Neutrophil (primary cell): ENCODE results near the gene DCTN4.
A peak's percentile ranks its signal among the peaks of the same experiment; 100 is the strongest.

Source experiments
- H3K27ac ChIP-seq: fragments of 200-600 bp; sonication (generic); 2 replicates; pipeline ENCODE4 v1.5.1; 2016; ENCODE audit warnings: mild to moderate bottlenecking, moderate library complexity
- H3K27me3 ChIP-seq: fragments of 200-600 bp; sonication (generic); 2 replicates; pipeline ENCODE4 v1.6.0; 2016; ENCODE audit warnings: mild to moderate bottlenecking
- H3K36me3 ChIP-seq: fragments of 200-600 bp; sonication (generic); 2 replicates; pipeline ENCODE4 v1.5.1; 2017
- H3K4me1 ChIP-seq, 2 experiments: fragments of 200-600 bp in 1 of 2; sonication (generic) in 1 of 2; 1 replicate in 1 of 2; 2 replicates in 1 of 2; pipeline versions ENCODE4 v1.5.1 to v1.6.1; 2013 to 2016; ENCODE audit warnings: low read depth in 1 of 2, low read length in 1 of 2, mild to moderate bottlenecking in 1 of 2, moderate library complexity in 1 of 2; ENCODE audit not compliant: control insufficient read depth in 1 of 2, insufficient read depth in 1 of 2
- H3K4me3 ChIP-seq, 2 experiments: fragments of 200-600 bp in 1 of 2; sonication (generic) in 1 of 2; 1 replicate in 1 of 2; 2 replicates in 1 of 2; pipeline ENCODE4 v1.5.1; 2013 to 2016; ENCODE audit warnings: low read depth in 1 of 2, low read length in 1 of 2, mild to moderate bottlenecking in 1 of 2, moderate library complexity in 1 of 2
- H3K9me3 ChIP-seq: fragments of 200-600 bp; sonication (generic); 2 replicates; pipeline ENCODE4 v1.5.1; 2016
- TF ChIP-seq, protein P1 (sequence below): fragments of 200-600 bp; sonication (generic); IDR thresholded peaks from 2 replicates; pipeline ENCODE4 v1.5.1; 2016; ENCODE audit warnings: antibody characterized with exemption

Gene DCTN4

GRCh38 chr5:150791536-150791935, 32.7 kb upstream of the DCTN4 start:
- Histone ChIP-seq H3K4me3 (no peak overlapping the region), H3K27ac (no peak overlapping the region), H3K27me3 (no peaks in the 10 kb centered on the region), H3K36me3 (peaks cover 15% of the 10 kb centered on the region), H3K4me1 (peaks cover 39 to 41% of the 10 kb centered on the region in 2 experiments), H3K9me3 (no peaks in the 10 kb centered on the region)
- TF ChIP-seq, protein P1, sequence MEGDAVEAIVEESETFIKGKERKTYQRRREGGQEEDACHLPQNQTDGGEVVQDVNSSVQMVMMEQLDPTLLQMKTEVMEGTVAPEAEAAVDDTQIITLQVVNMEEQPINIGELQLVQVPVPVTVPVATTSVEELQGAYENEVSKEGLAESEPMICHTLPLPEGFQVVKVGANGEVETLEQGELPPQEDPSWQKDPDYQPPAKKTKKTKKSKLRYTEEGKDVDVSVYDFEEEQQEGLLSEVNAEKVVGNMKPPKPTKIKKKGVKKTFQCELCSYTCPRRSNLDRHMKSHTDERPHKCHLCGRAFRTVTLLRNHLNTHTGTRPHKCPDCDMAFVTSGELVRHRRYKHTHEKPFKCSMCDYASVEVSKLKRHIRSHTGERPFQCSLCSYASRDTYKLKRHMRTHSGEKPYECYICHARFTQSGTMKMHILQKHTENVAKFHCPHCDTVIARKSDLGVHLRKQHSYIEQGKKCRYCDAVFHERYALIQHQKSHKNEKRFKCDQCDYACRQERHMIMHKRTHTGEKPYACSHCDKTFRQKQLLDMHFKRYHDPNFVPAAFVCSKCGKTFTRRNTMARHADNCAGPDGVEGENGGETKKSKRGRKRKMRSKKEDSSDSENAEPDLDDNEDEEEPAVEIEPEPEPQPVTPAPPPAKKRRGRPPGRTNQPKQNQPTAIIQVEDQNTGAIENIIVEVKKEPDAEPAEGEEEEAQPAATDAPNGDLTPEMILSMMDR: no peak

GRCh38 chr5:150789943-150790611, 31.3 kb upstream of the DCTN4 start:
- Histone ChIP-seq H3K27me3 (no peaks in the 10 kb centered on the region), H3K4me3 (no peak overlapping the region), H3K36me3 (peaks cover under 1% of the 10 kb centered on the region), H3K9me3 (no peaks in the 10 kb centered on the region), H3K4me1 (peaks cover 42 to 44% of the 10 kb centered on the region in 2 experiments), H3K27ac (peak overlapping the region; percentile 61)
- TF ChIP-seq, protein P1: no peak

GRCh38 chr5:150789450-150789849, 30.6 kb upstream of the DCTN4 start:
- Histone ChIP-seq H3K4me3 (no peak overlapping the region), H3K36me3 (no peaks in the 10 kb centered on the region), H3K9me3 (no peaks in the 10 kb centered on the region), H3K4me1 (peaks cover 46 to 48% of the 10 kb centered on the region in 2 experiments), H3K27ac (peak overlapping the region; percentile 61), H3K27me3 (no peaks in the 10 kb centered on the region)
- TF ChIP-seq, protein P1: no peak

DNA sequence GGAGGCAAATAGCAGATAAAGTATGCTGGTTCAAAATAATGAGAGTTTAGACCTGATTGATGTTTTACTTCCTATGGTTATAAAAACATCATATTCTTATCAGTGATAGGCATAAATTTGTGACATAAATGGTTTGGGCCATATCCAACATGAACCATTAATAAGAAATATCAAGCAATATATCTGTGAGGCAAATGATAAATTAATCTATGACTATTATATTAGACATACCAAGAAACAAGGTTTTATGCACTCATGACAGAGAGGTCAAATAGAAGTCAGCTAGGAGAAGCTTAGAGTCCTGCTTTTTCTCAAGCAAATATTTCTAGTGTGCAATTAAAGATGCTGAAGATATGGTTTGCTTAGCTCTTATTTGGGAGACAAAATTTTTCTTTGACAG, 30.2 kb upstream of the DCTN4 start:
- TF ChIP-seq, protein P1: no peak
- Histone ChIP-seq H3K27ac (peak overlapping the region; percentile 61), H3K36me3 (no peaks in the 10 kb centered on the region), H3K27me3 (no peaks in the 10 kb centered on the region), H3K9me3 (no peaks in the 10 kb centered on the region), H3K4me3 (no peak overlapping the region), H3K4me1 (peaks cover 50 to 53% of the 10 kb centered on the region in 2 experiments)

- no peaks in the 10 kb centered on the region for H3K9me3 ChIP-seq
- H3K27me3 ChIP-seq: no peaks in the 10 kb centered on the region
- H3K36me3 ChIP-seq: no peaks in the 10 kb centered on the region
- TF ChIP-seq, protein P1: no peak
- H3K4me1 ChIP-seq: peaks cover 63 to 66% of the 10 kb centered on the region in 2 experiments
- H3K27ac ChIP-seq: peak overlapping the region; percentile 70
- no peak overlapping the region for H3K4me3 ChIP-seq
These were observed 28.8 kb upstream of the DCTN4 start for GRCh38 chr5:150787656-150788055.
